CD14-positive monocyte (primary cell): ENCODE results near the gene CDH11. TPM values are rescaled to one million over a fixed set of nuclear protein-coding genes. Genes with fewer than 3 reads are reported as not detected.

Experiments used
- DNase-seq, 3 donors: peaks; one replicate each; pipeline ENCODE4 v3.0.0-alpha.2; 2011 to 2022
- H2AFZ ChIP-seq: 2 replicates; pipeline ENCODE4 v1.6.0; 2012; ENCODE audit warnings: mild to moderate bottlenecking, low read depth, low read length, inconsistent platforms; ENCODE audit not compliant: insufficient read depth, poor library complexity, severe bottlenecking
- H3K27ac ChIP-seq, 2 donors: 1 replicate in 1 of 2; 2 replicates in 1 of 2; pipeline ENCODE4 v1.5.1; 2012 to 2013; ENCODE audit warnings: low read length in 2 of 2, control low read depth in 1 of 2, inconsistent platforms in 1 of 2, low read depth in 1 of 2, mild to moderate bottlenecking in 1 of 2
- H3K27me3 ChIP-seq, 2 donors: one replicate each; pipeline versions ENCODE4 v1.6.0 to v1.6.1; 2011 to 2013; ENCODE audit warnings: low read length in 2 of 2; ENCODE audit not compliant: control insufficient read depth in 2 of 2, insufficient read depth in 2 of 2
- H3K36me3 ChIP-seq, 2 donors: replicated peaks in 1 of 2; 1 replicate in 1 of 2; 2 replicates in 1 of 2; pipeline versions ENCODE4 v1.5.1 to v1.6.1; 2012 to 2013; ENCODE audit warnings: low read length in 2 of 2, control low read depth in 1 of 2, inconsistent platforms in 1 of 2, mild to moderate bottlenecking in 1 of 2; ENCODE audit not compliant: insufficient read depth in 2 of 2, control insufficient read depth in 1 of 2
- H3K4me1 ChIP-seq, 2 donors: 1 replicate in 1 of 2; 2 replicates in 1 of 2; pipeline versions ENCODE4 v1.5.1 to v1.6.1; 2012 to 2013; ENCODE audit warnings: low read length in 2 of 2, control low read depth in 1 of 2, inconsistent platforms in 1 of 2, mild to moderate bottlenecking in 1 of 2, moderate library complexity in 1 of 2; ENCODE audit not compliant: insufficient read depth in 2 of 2, control insufficient read depth in 1 of 2
- H3K4me2 ChIP-seq: replicated peaks from 2 replicates; pipeline ENCODE3; 2012; ENCODE audit warnings: low read length, moderate library complexity, mild to moderate bottlenecking; ENCODE audit not compliant: poor library complexity, severe bottlenecking; ENCODE audit errors: extremely low read depth
- H3K4me3 ChIP-seq, 3 experiments: fragments of 200-600 bp in 1 of 3; sonication (generic) in 1 of 3; replicated peaks in 1 of 3; 1 replicate in 2 of 3; 2 replicates in 1 of 3; pipeline ENCODE4 v1.5.1; 2011 to 2013; ENCODE audit warnings: low read length in 3 of 3, mild to moderate bottlenecking in 3 of 3, control low read depth in 2 of 3, low read depth in 2 of 3, inconsistent platforms in 1 of 3, moderate library complexity in 1 of 3
- H3K79me2 ChIP-seq: 2 replicates; pipeline ENCODE4 v1.6.0; 2012; ENCODE audit warnings: mild to moderate bottlenecking, control low read depth, inconsistent platforms, low read length, moderate library complexity; ENCODE audit not compliant: insufficient read depth
- H3K9ac ChIP-seq: 2 replicates; pipeline ENCODE4 v1.6.0; 2017; ENCODE audit warnings: low read length, mild to moderate bottlenecking; ENCODE audit not compliant: insufficient read depth, poor library complexity, severe bottlenecking
- H3K9me3 ChIP-seq, 2 donors: replicated peaks in 1 of 2; 1 replicate in 1 of 2; 2 replicates in 1 of 2; pipeline versions ENCODE4 v1.5.1 to v1.6.1; 2012 to 2013; ENCODE audit warnings: low read length in 2 of 2, control low read depth in 1 of 2; ENCODE audit not compliant: control insufficient read depth in 1 of 2, insufficient read depth in 1 of 2
- H4K20me1 ChIP-seq: 2 replicates; pipeline ENCODE4 v1.6.0; 2012; ENCODE audit warnings: mild to moderate bottlenecking, low read length, control low read depth, moderate library complexity; ENCODE audit not compliant: insufficient read depth
- H3K27ac Mint-ChIP-seq, 7 donors: one replicate each; pipeline ENCODE4 v1.8.0; 2020; ENCODE audit warnings: mild to moderate bottlenecking in 7 of 7, mixed read lengths in 7 of 7, moderate library complexity in 6 of 7, inconsistent platforms in 2 of 7
- H3K27me3 Mint-ChIP-seq, 3 donors: one replicate each; pipeline ENCODE4 v1.8.0; 2021 to 2022; ENCODE audit warnings: low read depth in 3 of 3, mild to moderate bottlenecking in 3 of 3, mixed read lengths in 3 of 3, moderate library complexity in 3 of 3, inconsistent platforms in 1 of 3
- H3K36me3 Mint-ChIP-seq, 2 donors: one replicate each; pipeline ENCODE4 v1.8.0; 2020; ENCODE audit warnings: mixed read lengths in 2 of 2, inconsistent platforms in 1 of 2, mild to moderate bottlenecking in 1 of 2
- H3K4me1 Mint-ChIP-seq: one replicate; pipeline ENCODE4 v1.8.0; 2020; ENCODE audit warnings: mild to moderate bottlenecking, mixed read lengths
- H3K4me3 Mint-ChIP-seq, 2 donors: one replicate each; pipeline ENCODE4 v1.8.0; 2020; ENCODE audit warnings: mild to moderate bottlenecking in 2 of 2, mixed read lengths in 2 of 2, moderate library complexity in 1 of 2
- H3K9me3 Mint-ChIP-seq, 7 donors: one replicate each; pipeline ENCODE4 v1.8.0; 2020 to 2022; ENCODE audit warnings: mixed read lengths in 7 of 7, mild to moderate bottlenecking in 6 of 7, moderate library complexity in 6 of 7, inconsistent platforms in 2 of 7
- CTCF ChIP-seq: fragments of 200-600 bp; IDR thresholded peaks from one replicate; pipeline ENCODE4 v1.8.0; 2022; ENCODE audit warnings: antibody characterized with exemption, mild to moderate bottlenecking
- WGBS: methylation state at CpG from one replicate; pipeline ENCODE4 v1.1.5; 2013; ENCODE audit warnings: missing lambda C conversion rate; ENCODE audit not compliant: insufficient coverage; 5-methylcytosine and 5-hydroxymethylcytosine counted together
- intact Hi-C, 2 donors: fragments of 100-400 bp; cut with micrococcal nuclease; formaldehyde crosslinking; loops; one replicate each; pipeline versions ENCODE4 v1.15.0 to v1.15.1; 2023
- polyA plus RNA-seq, 3 donors: library from polyadenylated mRNA; depleted of rRNA in 1 of 3; unstranded in 2 of 3; stranded (reverse) in 1 of 3; fragments of 300-500 nt in 2 of 3; fragments of >200 nt in 1 of 3; fragmentation: Illumina TruSeq in 2 of 3; gene quantifications; 1 replicate in 2 of 3; 2 replicates in 1 of 3; pipeline ENCODE4 v1.2.3, GENCODE V29; 2012 to 2021

Gene CDH11
- polyA plus RNA-seq, 3 donors, result not detected

GRCh38 chr16:64990101-64990500 is 131.8 kb downstream of the CDH11 start:
- no peaks in the 10 kb centered on the region for H4K20me1 ChIP-seq
- intact Hi-C loops, result no loop called here
- DNase-seq, result no peak
- no peaks in the 10 kb centered on the region for H3K79me2 ChIP-seq
- H3K9ac ChIP-seq, result no peak overlapping the region
- no peaks in the 10 kb centered on the region for H3K36me3 Mint-ChIP-seq
- H3K4me3 Mint-ChIP-seq, result no peak overlapping the region
- no peak overlapping the region for H3K4me2 ChIP-seq
- H3K9me3 ChIP-seq, result no peaks in the 10 kb centered on the region
- no peak overlapping the region for H3K4me3 ChIP-seq
- peaks cover 0 to 2% (median 2%) of the 10 kb centered on the region in 3 donors for H3K27me3 Mint-ChIP-seq
- 80% methylated on average over 2 of the region's 3 CpGs for WGBS
- H3K27ac ChIP-seq, result no peak overlapping the region
- no peak overlapping the region for H3K27ac Mint-ChIP-seq
- no peaks in the 10 kb centered on the region for H3K36me3 ChIP-seq
- no peak overlapping the region for H2AFZ ChIP-seq
- H3K4me1 Mint-ChIP-seq, result no peaks in the 10 kb centered on the region
- no peaks in the 10 kb centered on the region for H3K27me3 ChIP-seq
- H3K4me1 ChIP-seq, result no peaks in the 10 kb centered on the region
- TF ChIP-seq CTCF, result no peak
- H3K9me3 Mint-ChIP-seq, result peaks cover 0 to 5% (median 0%) of the 10 kb centered on the region in 7 donors

GRCh38 chr16:64989050-64989449 is 132.8 kb downstream of the CDH11 start:
- no peaks in the 10 kb centered on the region for H3K36me3 ChIP-seq
- no peaks in the 10 kb centered on the region for H3K4me1 ChIP-seq
- Mint-ChIP-seq H3K4me1 (no peaks in the 10 kb centered on the region), H3K9me3 (peaks cover 0 to 5% (median 0%) of the 10 kb centered on the region in 7 donors), H3K27ac (peak overlapping the region in 1 of 7 donors; percentile 37), H3K27me3 (peaks cover 0 to 2% (median 0%) of the 10 kb centered on the region in 3 donors), H3K36me3 (no peaks in the 10 kb centered on the region), H3K4me3 (no peak overlapping the region)
- H2AFZ ChIP-seq, result no peak overlapping the region
- no peaks in the 10 kb centered on the region for H3K27me3 ChIP-seq
- H3K4me3 ChIP-seq, result no peak overlapping the region
- TF ChIP-seq CTCF, result no peak
- no peaks in the 10 kb centered on the region for H3K9me3 ChIP-seq
- intact Hi-C loops, result no loop called here
- H3K4me2 ChIP-seq, result no peak overlapping the region
- H4K20me1 ChIP-seq, result no peaks in the 10 kb centered on the region
- H3K79me2 ChIP-seq, result no peaks in the 10 kb centered on the region
- WGBS, result 66% methylated on average over 2 of the region's 3 CpGs
- H3K9ac ChIP-seq, result no peak overlapping the region
- no peak overlapping the region for H3K27ac ChIP-seq
- DNase-seq, result no peak
